Stimulated activated CD4-positive, alpha-beta T cell treated with anti-CD3 and anti-CD28 coated beads, TNF-alpha, amount 100 ng/mL, for 24 hours (primary cell): ENCODE measurements around the gene FOXK1.

Experiments used
- DNase-seq, 3 experiments: peaks; one replicate each; pipeline ENCODE4 v3.0.0-alpha.2; 2020; ENCODE audit warnings: low read depth in 3 of 3

The FOXK1 gene

GRCh38 chr7:4819560-4820404 lies 137.7 kb downstream of the FOXK1 start:
- DNase-seq = no peak

- DNase-seq = no peak
Measured at GRCh38 chr7:4820405-4820966, 138.4 kb downstream of the FOXK1 start.
